Urothelium cell line (cell line): Measurements from ENCODE around the gene PPME1.
"Not testable (repeated sequence)": the region's sequence is repeated elsewhere in the genome, so short reads cannot be mapped to it uniquely, and the experiment has no call there.

Experiments used
- DNase-seq: peaks from one replicate; pipeline ENCODE4 v3.0.0; 2011; ENCODE audit warnings: low spot score, mixed read lengths
- FAIRE-seq: peaks from 2 replicates; lab custom pipeline; 2011; peaks lifted over from hg19 to GRCh38; lab: Jason Lieb, UNC

PPME1 gene, protein sequence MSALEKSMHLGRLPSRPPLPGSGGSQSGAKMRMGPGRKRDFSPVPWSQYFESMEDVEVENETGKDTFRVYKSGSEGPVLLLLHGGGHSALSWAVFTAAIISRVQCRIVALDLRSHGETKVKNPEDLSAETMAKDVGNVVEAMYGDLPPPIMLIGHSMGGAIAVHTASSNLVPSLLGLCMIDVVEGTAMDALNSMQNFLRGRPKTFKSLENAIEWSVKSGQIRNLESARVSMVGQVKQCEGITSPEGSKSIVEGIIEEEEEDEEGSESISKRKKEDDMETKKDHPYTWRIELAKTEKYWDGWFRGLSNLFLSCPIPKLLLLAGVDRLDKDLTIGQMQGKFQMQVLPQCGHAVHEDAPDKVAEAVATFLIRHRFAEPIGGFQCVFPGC

GRCh38 chr11:74170694-74171629, at the start of gene PPME1, which contains the start of gene C2CD3:
Gene PPME1 (plus strand): TSS chr11:74171289. CDS start chr11:74171422, 133 bp downstream.
Gene C2CD3 (minus strand): TSS chr11:74171002. CDS start chr11:74170792, 210 bp downstream.
- DNase-seq = peak; percentile 97
- peak; percentile 95 for FAIRE-seq

DNA sequence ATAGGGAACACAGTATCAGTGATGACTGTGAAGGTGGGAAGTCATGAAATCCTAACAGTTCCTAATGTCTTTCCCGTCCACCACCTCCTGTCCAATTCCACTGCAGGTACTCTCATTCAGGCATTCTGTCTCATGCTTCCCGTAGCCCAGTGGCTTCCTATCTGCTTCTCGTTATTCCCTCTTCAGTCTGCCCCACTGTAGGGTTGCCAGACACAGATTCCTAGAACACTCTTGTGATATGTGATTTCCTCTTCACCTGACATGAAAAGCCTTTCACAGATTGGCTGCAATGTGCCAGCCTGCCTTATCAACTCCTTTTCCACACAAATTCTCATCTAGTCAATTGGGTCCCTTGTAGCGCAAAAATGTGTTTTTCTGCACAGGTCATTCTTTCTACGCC, 49.3 kb upstream of the PPME1 start:
- DNase-seq (no peak), FAIRE-seq (no peak)

GRCh38 chr11:74123008-74123448, 48.1 kb upstream of the PPME1 start:
- FAIRE-seq = no peak
- DNase-seq = no peak

DNA sequence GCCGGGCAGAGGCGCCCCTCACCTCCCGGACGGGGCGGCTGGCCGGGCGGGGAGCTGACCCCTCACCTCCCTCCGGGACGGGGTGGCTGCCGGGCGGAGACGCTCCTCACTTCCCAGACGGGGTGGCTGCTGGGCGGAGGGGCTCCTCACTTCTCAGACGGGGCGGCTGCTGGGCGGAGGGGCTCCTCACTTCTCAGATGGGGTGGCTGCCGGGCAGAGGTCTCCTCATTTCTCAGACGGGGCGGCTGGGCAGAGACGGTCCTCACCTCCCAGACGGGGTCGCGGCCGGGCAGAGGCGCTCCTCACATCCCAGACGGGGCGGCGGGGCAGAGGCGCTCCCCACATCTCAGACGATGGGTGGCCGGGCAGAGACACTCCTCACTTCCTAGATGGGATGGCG, 42.0 kb upstream of the PPME1 start:
- FAIRE-seq, DNase-seq: not testable (repeated sequence)

DNA sequence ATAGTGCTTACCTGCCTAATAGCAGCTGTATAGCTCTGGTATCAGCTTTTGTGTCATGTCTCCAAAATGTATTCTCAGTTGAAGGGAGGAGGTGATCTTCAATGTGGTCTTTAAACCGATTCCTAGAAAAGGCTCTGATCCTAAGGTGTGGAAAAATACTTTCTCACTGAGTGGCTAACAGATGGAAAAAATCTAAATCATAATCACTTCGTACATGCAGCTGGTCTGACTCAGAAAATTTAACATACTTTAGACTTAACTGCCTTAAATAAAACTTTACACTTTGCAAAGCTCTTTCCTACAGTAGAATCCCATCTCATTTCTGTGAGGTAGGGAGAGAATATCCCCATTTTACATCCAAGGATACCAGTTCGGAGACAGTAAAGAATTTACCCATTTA, 38.3 kb upstream of the PPME1 start:
- DNase-seq = no peak
- FAIRE-seq = no peak

- FAIRE-seq (no peak), DNase-seq (no peak)
Measured at GRCh38 chr11:74133436-74133835, 37.7 kb upstream of the PPME1 start.

- DNase-seq = no peak
- FAIRE-seq = no peak
Measured at GRCh38 chr11:74134661-74135060, 36.4 kb upstream of the PPME1 start.

DNA sequence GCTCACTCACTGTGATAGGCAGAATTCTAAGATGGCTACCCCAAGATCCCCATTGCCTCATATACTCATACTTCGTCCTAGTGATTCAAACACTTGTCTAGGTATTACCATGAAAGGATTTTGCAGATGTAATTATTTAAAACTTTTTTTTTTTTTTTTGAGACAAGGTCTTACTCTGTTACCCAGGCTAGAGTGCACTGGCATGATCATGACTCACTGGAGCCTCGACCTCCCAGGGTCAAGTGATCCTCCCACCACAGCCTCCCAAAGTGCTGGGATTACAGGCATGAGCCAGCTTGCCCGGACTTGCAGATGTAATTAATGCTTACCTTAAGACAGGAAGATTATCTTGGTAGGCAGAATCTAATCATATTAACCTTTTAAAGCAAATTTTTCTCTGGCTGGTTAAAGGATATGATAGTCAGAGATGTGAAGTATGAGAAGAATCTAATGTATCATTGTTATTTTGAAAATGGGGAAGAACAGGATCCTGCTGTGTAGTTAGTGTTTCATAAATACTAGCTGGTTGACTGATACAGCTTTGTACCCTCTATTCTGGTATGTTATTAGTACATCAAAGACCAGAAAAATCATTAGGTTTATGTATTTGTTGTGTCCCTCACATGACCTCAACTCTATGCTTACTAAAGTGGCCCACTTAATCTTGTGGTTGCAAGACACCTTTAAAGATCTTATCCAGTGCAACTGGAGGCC, 35.8 kb upstream of the PPME1 start:
- FAIRE-seq = no peak
- DNase-seq = peak; percentile 30

DNA sequence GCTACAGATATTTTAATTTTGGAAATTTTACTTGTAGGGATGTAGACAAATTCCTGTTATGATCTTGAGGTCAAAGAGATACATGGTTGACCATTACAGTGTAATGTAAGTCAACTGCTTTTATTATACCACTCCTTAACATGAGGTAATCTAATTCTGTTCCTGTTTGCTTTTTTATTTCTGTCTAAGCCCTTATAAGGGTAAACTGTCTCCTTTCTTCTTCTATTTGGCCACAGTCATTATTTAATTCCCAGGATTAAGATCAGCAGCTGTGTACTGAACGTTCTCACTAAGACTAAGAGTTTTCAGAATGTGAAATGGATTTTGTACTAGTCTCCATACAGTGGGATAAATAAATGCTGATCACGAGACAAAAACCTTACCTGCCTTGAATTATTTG, 33.1 kb upstream of the PPME1 start:
- DNase-seq = no peak
- no peak for FAIRE-seq

GRCh38 chr11:74138572-74138971, 32.5 kb upstream of the PPME1 start:
- peak; percentile 67 for DNase-seq
- FAIRE-seq = no peak

DNA sequence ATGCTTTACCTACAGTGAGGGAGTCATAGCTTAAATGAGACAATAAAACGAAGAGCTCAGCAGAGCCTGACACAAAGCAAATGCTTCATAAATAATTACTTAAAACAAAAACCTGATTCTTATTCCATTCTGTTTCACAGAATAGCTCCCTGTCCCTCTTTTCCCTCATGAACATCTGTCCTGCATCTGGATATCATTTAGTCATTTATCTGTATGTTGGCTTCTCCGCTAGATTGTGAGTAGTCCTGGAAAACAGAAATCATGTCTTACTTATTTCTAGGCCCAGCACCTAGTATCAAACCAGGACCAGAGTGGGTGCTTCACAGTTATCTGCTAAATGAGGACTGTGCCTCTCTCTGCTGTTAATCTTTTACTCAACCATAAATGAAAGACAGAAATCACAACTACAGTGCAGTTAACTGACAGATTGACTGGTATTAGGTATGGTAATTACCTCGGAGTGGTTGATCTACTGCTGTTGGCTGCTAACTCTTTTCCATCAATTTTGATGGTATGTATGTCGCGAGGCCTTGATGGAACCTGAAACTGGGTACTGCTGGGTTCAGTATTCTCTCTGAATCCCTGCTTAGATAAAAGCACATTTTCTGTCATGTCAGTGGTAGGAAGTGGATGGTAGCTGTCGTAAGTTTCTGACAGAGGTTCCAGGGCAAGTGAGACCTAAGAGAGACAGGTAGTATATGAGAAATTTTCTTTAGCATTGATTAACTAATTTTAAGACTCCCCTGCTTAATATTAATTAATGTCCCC, 31.8 kb upstream of the PPME1 start:
- DNase-seq (no peak), FAIRE-seq (no peak)

- not testable (repeated sequence) for FAIRE-seq, DNase-seq
Measured at GRCh38 chr11:74139919-74140431, 31.1 kb upstream of the PPME1 start.

GRCh38 chr11:74141241-74141695, 29.8 kb upstream of the PPME1 start:
- FAIRE-seq = peak; percentile 32
- DNase-seq = peak; percentile 26

- no peak for FAIRE-seq
Measured at GRCh38 chr11:74141908-74142307, 29.2 kb upstream of the PPME1 start.

GRCh38 chr11:74142624-74143023, 28.5 kb upstream of the PPME1 start:
- DNase-seq = peak; percentile 29
- FAIRE-seq = no peak

More at GRCh38 chr11:74141908-74142307, 29.2 kb upstream of the PPME1 start:
- no peak for DNase-seq

DNA sequence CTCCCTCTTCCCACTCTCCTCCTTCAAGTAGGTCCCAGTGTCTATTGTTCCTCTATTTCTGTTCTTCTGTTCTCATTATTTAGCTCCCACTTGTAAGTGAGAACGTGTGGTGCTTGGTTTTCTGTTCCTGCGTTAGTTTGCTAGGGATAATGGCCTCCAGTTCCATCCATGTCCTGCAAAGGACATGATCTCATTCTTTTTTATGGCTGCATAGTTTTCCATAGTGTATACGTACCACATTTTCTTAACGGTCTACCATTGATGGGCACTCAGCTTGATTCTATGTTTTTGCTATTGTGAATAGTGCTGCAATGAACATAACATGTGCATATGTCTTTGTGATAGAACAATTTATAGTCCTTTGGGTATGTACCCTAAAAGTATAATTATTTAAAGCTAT, 26.5 kb upstream of the PPME1 start:
- DNase-seq (no peak), FAIRE-seq (no peak)

GRCh38 chr11:74147199-74147929, 23.7 kb upstream of the PPME1 start:
- FAIRE-seq (no peak), DNase-seq (no peak)

- no peak for FAIRE-seq
Measured at GRCh38 chr11:74153224-74153623, 17.9 kb upstream of the PPME1 start.

More at GRCh38 chr11:74153224-74153623, 17.9 kb upstream of the PPME1 start:
- no peak for DNase-seq
